Measurements from ENCODE around the gene ANKRD63. TPM values are rescaled to one million over a fixed set of nuclear protein-coding genes. Genes with fewer than 3 reads are reported as not detected.

ANKRD63 gene
- polyA plus RNA-seq, 3 donors, result not detected

- Mint-ChIP-seq H3K4me3 (no peak overlapping the region), H3K4me1 (peaks cover 16% of the 10 kb centered on the region), H3K27ac (peak overlapping the region in 1 of 7 donors; percentile 31), H3K27me3 (ENCODE audit: low read depth in 3 of 3) (peaks cover 0 to 1% (median 1%) of the 10 kb centered on the region in 3 donors), H3K9me3 (no peaks in the 10 kb centered on the region), H3K36me3 (peaks cover 85 to 97% of the 10 kb centered on the region in 2 donors)
- Histone ChIP-seq H3K79me2 (ENCODE audit: insufficient read depth, low read length) (peaks cover 21% of the 10 kb centered on the region), H3K4me3 (replicated peaks in 1 of 3; ENCODE audit: low read depth in 2 of 3, low read length in 3 of 3) (no peak overlapping the region), H4K20me1 (ENCODE audit: insufficient read depth, low read length) (peaks cover 100% of the 10 kb centered on the region), H3K27ac (ENCODE audit: low read depth in 1 of 2, low read length in 2 of 2) (peak overlapping the region in 1 of 2 donors; percentile 56), H3K4me1 (ENCODE audit: control insufficient read depth in 1 of 2, insufficient read depth in 2 of 2, low read length in 2 of 2) (peaks cover 10 to 15% of the 10 kb centered on the region in 2 donors), H3K9me3 (replicated peaks in 1 of 2; ENCODE audit: control insufficient read depth in 1 of 2, insufficient read depth in 1 of 2, low read length in 2 of 2) (no peaks in the 10 kb centered on the region), H3K9ac (ENCODE audit: insufficient read depth, low read length, poor library complexity, severe bottlenecking) (no peak overlapping the region), H3K4me2 (replicated peaks; ENCODE audit: extremely low read depth, low read length, poor library complexity, severe bottlenecking) (no peak overlapping the region), H2AFZ (ENCODE audit: insufficient read depth, low read depth, low read length, poor library complexity, severe bottlenecking) (no peak overlapping the region), H3K27me3 (ENCODE audit: control insufficient read depth in 2 of 2, insufficient read depth in 2 of 2, low read length in 2 of 2) (no peaks in the 10 kb centered on the region), H3K36me3 (replicated peaks in 1 of 2; ENCODE audit: control insufficient read depth in 1 of 2, insufficient read depth in 2 of 2, low read length in 2 of 2) (peaks cover 93 to 100% of the 10 kb centered on the region in 2 donors)
- no peak for TF ChIP-seq CTCF (IDR thresholded peaks at IDR 0.05)
- no peak for DNase-seq
- 99% methylated on average over 12 of the region's 20 CpGs for WGBS (ENCODE audit: insufficient coverage)
- intact Hi-C loops (cut with micrococcal nuclease), result no loop called here
These were observed 11.3 kb upstream of the ANKRD63 start for GRCh38 chr15:40293905-40294895.

- H3K27ac ChIP-seq (ENCODE audit: low read depth in 1 of 2, low read length in 2 of 2), result peak overlapping the region in 1 of 2 donors; percentile 56
- H3K9me3 ChIP-seq (replicated peaks in 1 of 2; ENCODE audit: control insufficient read depth in 1 of 2, insufficient read depth in 1 of 2, low read length in 2 of 2), result no peaks in the 10 kb centered on the region
- peaks cover 10 to 15% of the 10 kb centered on the region in 2 donors for H3K4me1 ChIP-seq (ENCODE audit: control insufficient read depth in 1 of 2, insufficient read depth in 2 of 2, low read length in 2 of 2)
- intact Hi-C loops (cut with micrococcal nuclease), result no loop called here
- Mint-ChIP-seq H3K4me1 (peaks cover 16% of the 10 kb centered on the region), H3K36me3 (peaks cover 84 to 97% of the 10 kb centered on the region in 2 donors), H3K27me3 (ENCODE audit: low read depth in 3 of 3) (peaks cover 0 to 1% (median 1%) of the 10 kb centered on the region in 3 donors), H3K4me3 (no peak overlapping the region), H3K27ac (peak overlapping the region in 6 of 7 donors; percentile 14 to 84 (median 52)), H3K9me3 (no peaks in the 10 kb centered on the region)
- no peak overlapping the region for H3K4me3 ChIP-seq (replicated peaks in 1 of 3; ENCODE audit: low read depth in 2 of 3, low read length in 3 of 3)
- DNase-seq, result no peak
- peaks cover 13% of the 10 kb centered on the region for H3K79me2 ChIP-seq (ENCODE audit: insufficient read depth, low read length)
- H3K4me2 ChIP-seq (replicated peaks; ENCODE audit: extremely low read depth, low read length, poor library complexity, severe bottlenecking), result no peak overlapping the region
- H4K20me1 ChIP-seq (ENCODE audit: insufficient read depth, low read length), result peaks cover 100% of the 10 kb centered on the region
- H2AFZ ChIP-seq (ENCODE audit: insufficient read depth, low read depth, low read length, poor library complexity, severe bottlenecking), result no peak overlapping the region
- H3K27me3 ChIP-seq (ENCODE audit: control insufficient read depth in 2 of 2, insufficient read depth in 2 of 2, low read length in 2 of 2), result no peaks in the 10 kb centered on the region
- H3K36me3 ChIP-seq (replicated peaks in 1 of 2; ENCODE audit: control insufficient read depth in 1 of 2, insufficient read depth in 2 of 2, low read length in 2 of 2), result peaks cover 93 to 100% of the 10 kb centered on the region in 2 donors
- no peak overlapping the region for H3K9ac ChIP-seq (ENCODE audit: insufficient read depth, low read length, poor library complexity, severe bottlenecking)
- TF ChIP-seq CTCF (IDR thresholded peaks at IDR 0.05), result no peak
These were observed 10.1 kb upstream of the ANKRD63 start for GRCh38 chr15:40293006-40293405.

All from CD14-positive monocyte (primary cell).